Smooth muscle cell of the pulmonary artery (primary cell): ENCODE measurements around the gene SUCNR1. TPM values are rescaled to one million over a fixed set of nuclear protein-coding genes. Genes with fewer than 3 reads are reported as not detected.

Source experiments
- total RNA-seq: library from RNA; depleted of rRNA; stranded (reverse); fragments of >200 nt; gene quantifications from 2 replicates; pipeline ENCODE4 v1.2.3, GENCODE V29; 2014

SUCNR1 gene
- 51.2 and 124 TPM in 2 replicates for total RNA-seq

DNA sequence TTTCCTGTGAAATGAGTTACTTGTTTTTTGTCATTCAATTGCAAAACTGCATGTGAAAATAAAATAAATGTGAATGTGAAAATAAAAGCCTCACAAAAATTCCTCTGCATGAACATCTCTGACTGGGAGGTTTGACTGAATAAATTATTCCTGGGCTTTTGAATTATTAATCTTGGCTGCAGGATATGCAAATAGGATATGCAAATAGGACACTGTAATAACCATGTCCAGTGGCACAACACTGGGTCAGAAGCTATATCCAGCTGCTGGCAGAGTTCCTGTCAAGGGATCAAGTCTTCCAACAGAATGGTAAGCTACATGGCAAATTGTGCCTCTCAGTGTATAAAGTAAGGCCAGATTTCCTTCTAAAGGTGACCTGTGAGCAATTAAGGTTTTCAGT lies at the start of gene SUCNR1:
Gene SUCNR1, plus strand, starts transcription at position 246 of the 400 bp plus-strand sequence. CDS start 6,250 bp downstream, outside the sequence.

Other genes starting within 250 kb of the SUCNR1 start
- not detected in 2 replicates for gene AADACL2, start 139.7 kb upstream of the SUCNR1 start, total RNA-seq
- 1.9 and 17.6 TPM in 2 replicates for gene AADAC, start 59.5 kb upstream of the SUCNR1 start, total RNA-seq